Adrenal gland (tissue), 19 donors: ENCODE measurements around the gene UCP2. TPM values are rescaled to one million over a fixed set of nuclear protein-coding genes. Genes with fewer than 3 reads are reported as not detected.

Source experiments
- DNase-seq, 7 donors: peaks; one replicate each; pipeline ENCODE4 v3.0.0-alpha.2; 2019 to 2020
- H3K27ac ChIP-seq, 5 donors: fragments of 200-600 bp; sonication (generic) in 4 of 5; 1 replicate in 3 of 5; 2 replicates in 2 of 5; pipeline versions ENCODE4 v1.5.1 to v1.8.0; 2016 to 2020; ENCODE audit warnings: mild to moderate bottlenecking in 1 of 5
- H3K27me3 ChIP-seq: fragments of 200-600 bp; 2 replicates; pipeline ENCODE4 v1.8.0; 2021
- H3K36me3 ChIP-seq, 2 donors: fragments of 200-600 bp; replicated peaks in 1 of 2; 1 replicate in 1 of 2; 2 replicates in 1 of 2; pipeline versions ENCODE4 v1.5.1 to v1.8.0; 2018 to 2022
- H3K4me1 ChIP-seq, 2 donors: fragments of 200-600 bp; replicated peaks in 1 of 2; 1 replicate in 1 of 2; 2 replicates in 1 of 2; pipeline versions ENCODE4 v1.5.1 to v1.8.0; 2018 to 2021
- H3K4me3 ChIP-seq, 4 donors: fragments of 200-600 bp; sonication (generic) in 3 of 4; one replicate each; pipeline ENCODE4 v1.5.1; 2016 to 2018
- H3K9me3 ChIP-seq, 3 donors: fragments of 200-600 bp; sonication (generic) in 1 of 3; replicated peaks in 1 of 3; 1 replicate in 2 of 3; 2 replicates in 1 of 3; pipeline versions ENCODE4 v1.5.1 to v1.8.0; 2016 to 2021
- CTCF ChIP-seq, 6 experiments: fragments of 450-650 bp in 4 of 6; fragments of 200-600 bp in 2 of 6; sonication (generic) in 1 of 6; IDR thresholded peaks; 1 replicate in 5 of 6; 2 replicates in 1 of 6; pipeline versions ENCODE4 v1.5.1 to v1.8.0; 2016 to 2021; ENCODE audit warnings: antibody characterized with exemption in 6 of 6, mild to moderate bottlenecking in 2 of 6, moderate library complexity in 1 of 6
- POLR2A ChIP-seq, 2 donors: fragments of 450-650 bp; IDR thresholded peaks; one replicate each; pipeline ENCODE4 v1.6.1; 2017; ENCODE audit warnings: antibody characterized with exemption in 2 of 2, mild to moderate bottlenecking in 2 of 2, moderate library complexity in 1 of 2
- WGBS, 4 donors: extraction: QIAGEN DNeasy Blood & Tissue Kit in 2 of 4; methylation state at CpG; one replicate each; pipeline versions ENCODE4 v1.1.5 to v1.1.7; 2013 to 2017; 5-methylcytosine and 5-hydroxymethylcytosine counted together
- intact Hi-C, 2 donors: fragments of 100-400 bp; cut with DNase I; formaldehyde crosslinking; loops; one replicate each; pipeline versions ENCODE4 v1.14.1 to v1.15.0; 2022 to 2023
- long read RNA-seq, 10 donors: library from polyadenylated mRNA in 3 of 10; unstranded in 2 of 10; stranded (forward) in 1 of 10; transcript quantifications; one replicate each; pipeline ENCODE4 v2.0.0 and lab custom pipeline, GENCODE V29; 2021 to 2026
- polyA plus RNA-seq, 3 donors: library from polyadenylated mRNA; stranded (reverse); fragments of 200-250 nt in 2 of 3; fragments of 350-450 nt in 1 of 3; fragmentation: Illumina TruSeq in 1 of 3; extraction: RNeasy Lipid Tissue Mini Kit (QIAGEN cat#74804) in 1 of 3; gene quantifications; one replicate each; pipeline ENCODE4 v1.2.3, GENCODE V29; 2013 to 2014
- total RNA-seq, 9 donors: library from RNA; depleted of rRNA in 4 of 9; stranded (reverse); fragments of >200 nt in 4 of 9; fragments of 120-200 nt in 1 of 9; fragmentation: NEBNext Ultra II Directional in 1 of 9; extraction: Animal tissue kit (Norgen Biotek cat#: 25700) in 1 of 9; gene quantifications; one replicate each; pipeline versions ENCODE4 v1.1.0 to v1.2.4, GENCODE V29; 2013 to 2023
- donor health status: healthy with polysubstance abuse.
- donor health status: Bipolar disorder and iron deficiency.
- donor health status: DM: yes; HTN: yes; CAD: no.
- donor health status: DM: no; HTN: no; CAD: no.
- donor health status: DM: no; HTN: no; CAD: no.
- donor health status: DM: yes; HTN: yes; CAD: no.

The UCP2 gene
- total RNA-seq (100 to 1,000 TPM in 1 of 9 donors, 10 to 100 TPM in 8; 12.4 to 117 (median 37.6) TPM), polyA plus RNA-seq (10 to 100 TPM; 26.0 to 91.3 (median 44.2) TPM)
- long read RNA-seq, donor 1, transcript UCP2-201 (8 exons, 2,113 nt), result major isoform, 25 of 27 reads
- long read RNA-seq, donor 1, partial matches to known transcripts, result 0 of 27 reads
- long read RNA-seq, donor 1, other reads (novel, unspliced or antisense), result 0 of 27 reads
- long read RNA-seq, donor 2, transcript UCP2-201 (8 exons, 2,113 nt), result major isoform, 9 of 17 reads
- long read RNA-seq, donor 2, partial matches to known transcripts, result 6 of 17 reads
- long read RNA-seq, donor 2, other reads (novel, unspliced or antisense), result 0 of 17 reads
- long read RNA-seq, donor 3, transcript UCP2-201 (8 exons, 2,113 nt), result major isoform, 10 of 10 reads
- long read RNA-seq, donor 3, partial matches to known transcripts, result 0 of 10 reads
- long read RNA-seq, donor 3, other reads (novel, unspliced or antisense), result 0 of 10 reads
- long read RNA-seq, donor 4, transcript UCP2-201 (8 exons, 2,113 nt), result major isoform, 24 of 28 reads
- long read RNA-seq, donor 4, partial matches to known transcripts, result 0 of 28 reads
- long read RNA-seq, donor 4, other reads (novel, unspliced or antisense), result 2 of 28 reads
- long read RNA-seq, donor 5, transcript UCP2-201 (8 exons, 2,113 nt), result major isoform, 56 of 57 reads
- long read RNA-seq, donor 5, partial matches to known transcripts, result 0 of 57 reads
- long read RNA-seq, donor 5, other reads (novel, unspliced or antisense), result 1 of 57 reads
- long read RNA-seq, donor 6, transcript UCP2-201 (8 exons, 2,113 nt), result major isoform, 22 of 23 reads
- long read RNA-seq, donor 6, partial matches to known transcripts, result 1 of 23 reads
- long read RNA-seq, donor 6, other reads (novel, unspliced or antisense), result 0 of 23 reads
- long read RNA-seq, donor 7, partial matches to known transcripts, result 0 of 6 reads
- long read RNA-seq, donor 7, other reads (novel, unspliced or antisense), result 0 of 6 reads
- long read RNA-seq, donor 8, transcript UCP2-201 (8 exons, 2,113 nt), result major isoform, 13 of 20 reads
- long read RNA-seq, donor 8, partial matches to known transcripts, result 7 of 20 reads
- long read RNA-seq, donor 8, other reads (novel, unspliced or antisense), result 0 of 20 reads
- long read RNA-seq, donor 9, transcript UCP2-201 (8 exons, 2,113 nt), result major isoform, 19 of 21 reads
- long read RNA-seq, donor 9, partial matches to known transcripts, result 0 of 21 reads
- long read RNA-seq, donor 9, other reads (novel, unspliced or antisense), result 0 of 21 reads
- long read RNA-seq, donor 10, partial matches to known transcripts, result 0 of 2 reads
- long read RNA-seq, donor 10, other reads (novel, unspliced or antisense), result 0 of 2 reads

- Histone ChIP-seq H3K4me3 (peak within 1 kb of the TSS; percentile 47 to 70 (median 64)), H3K9me3 (no peaks in the 10 kb centered on the region), H3K4me1 (peaks cover 9 to 11% of the 10 kb centered on the region in 2 donors), H3K27me3 (no peaks in the 10 kb centered on the region), H3K36me3 (peaks cover 0 to 11% of the 10 kb centered on the region in 2 donors), H3K27ac (peak within 1 kb of the TSS; percentile 80 to 91 (median 87))
- intact Hi-C loops, result no loop called here
- WGBS, 4 donors, result 1 to 3% (median 2%) methylated on average over 16 to 43 of the region's 43 CpGs
- TF ChIP-seq POLR2A (IDR thresholded peaks at IDR 0.05), result no peak
- no peak for TF ChIP-seq CTCF (IDR thresholded peaks at IDR 0.05)
- DNase-seq, result peak; percentile 79 to 90 (median 83)
These were observed at the start of gene UCP2 for GRCh38 chr11:73982595-73982989. TSS of gene UCP2 (minus strand) at chr11:73982843. CDS start at chr11:73978378, 4,465 bp downstream.

- Histone ChIP-seq H3K4me1 (peaks cover 0 to 12% of the 10 kb centered on the region in 2 donors), H3K4me3 (no peak overlapping the region), H3K27me3 (no peaks in the 10 kb centered on the region), H3K36me3 (peaks cover 0 to 24% of the 10 kb centered on the region in 2 donors), H3K27ac (no peak overlapping the region), H3K9me3 (no peaks in the 10 kb centered on the region)
- DNase-seq, result peak in 4 of 7 donors; percentile 27 to 63 (median 48)
- TF ChIP-seq CTCF (IDR thresholded peaks at IDR 0.05), result no peak
- TF ChIP-seq POLR2A (IDR thresholded peaks at IDR 0.05), result no peak
- intact Hi-C loops, result no loop called here
- 68 to 78% (median 74%) methylated on average over 9 of the region's 9 CpGs for WGBS, 4 donors
These were observed 48.4 kb upstream of the UCP2 start for GRCh38 chr11:74030723-74031676.

GRCh38 chr11:74025467-74026166 lies 43.0 kb upstream of the UCP2 start:
- 74 to 91% (median 84%) methylated on average over 7 of the region's 7 CpGs for WGBS, 4 donors
- Histone ChIP-seq H3K4me1 (peaks cover 6 to 25% of the 10 kb centered on the region in 2 donors), H3K9me3 (no peaks in the 10 kb centered on the region), H3K4me3 (no peak overlapping the region), H3K36me3 (no peaks in the 10 kb centered on the region), H3K27me3 (no peaks in the 10 kb centered on the region), H3K27ac (no peak overlapping the region)
- DNase-seq, result no peak
- intact Hi-C loops, result no loop called here
- TF ChIP-seq CTCF (IDR thresholded peaks at IDR 0.05), result no peak
- TF ChIP-seq POLR2A (IDR thresholded peaks at IDR 0.05), result no peak
